Measurements from ENCODE around the gene TMX2. TPM values are rescaled to one million over a fixed set of nuclear protein-coding genes. Genes with fewer than 3 reads are reported as not detected.

The TMX2 gene
- total and polyA plus RNA-seq, 9 of the 15 experiments (the other 6 are each of a cell fraction or from before 2014, with no cell fraction given): 176 to 433 (median 227) TPM

GRCh38 chr11:57667736-57668433 is 44.5 kb upstream of the TMX2 start, which contains the start of gene ZDHHC5 (continued):
- TF ChIP-seq ZBTB40 (IDR thresholded peaks at IDR 0.05) (peak; percentile 83), ZBTB40 (CRISPR knock-in tag; IDR thresholded peaks at IDR 0.05) (no peak), FOXA1 (IDR thresholded peaks at IDR 0.05; ENCODE audit: borderline replicate concordance) (no peak), ARID1B (IDR thresholded peaks at IDR 0.05) (no peak), RBBP5 (IDR thresholded peaks at IDR 0.05; ENCODE audit: borderline replicate concordance, insufficient read depth, low read length, poor library complexity, severe bottlenecking) (peak; percentile 97), CBX5 (IDR thresholded peaks at IDR 0.05; ENCODE audit: borderline replicate concordance, low read depth) (peak; percentile 67; the same call in 1 of the 2 replicates), CTBP1 (IDR thresholded peaks at IDR 0.05; ENCODE audit: borderline replicate concordance) (peak; percentile 99)
- TF ChIP-seq, protein P1, sequence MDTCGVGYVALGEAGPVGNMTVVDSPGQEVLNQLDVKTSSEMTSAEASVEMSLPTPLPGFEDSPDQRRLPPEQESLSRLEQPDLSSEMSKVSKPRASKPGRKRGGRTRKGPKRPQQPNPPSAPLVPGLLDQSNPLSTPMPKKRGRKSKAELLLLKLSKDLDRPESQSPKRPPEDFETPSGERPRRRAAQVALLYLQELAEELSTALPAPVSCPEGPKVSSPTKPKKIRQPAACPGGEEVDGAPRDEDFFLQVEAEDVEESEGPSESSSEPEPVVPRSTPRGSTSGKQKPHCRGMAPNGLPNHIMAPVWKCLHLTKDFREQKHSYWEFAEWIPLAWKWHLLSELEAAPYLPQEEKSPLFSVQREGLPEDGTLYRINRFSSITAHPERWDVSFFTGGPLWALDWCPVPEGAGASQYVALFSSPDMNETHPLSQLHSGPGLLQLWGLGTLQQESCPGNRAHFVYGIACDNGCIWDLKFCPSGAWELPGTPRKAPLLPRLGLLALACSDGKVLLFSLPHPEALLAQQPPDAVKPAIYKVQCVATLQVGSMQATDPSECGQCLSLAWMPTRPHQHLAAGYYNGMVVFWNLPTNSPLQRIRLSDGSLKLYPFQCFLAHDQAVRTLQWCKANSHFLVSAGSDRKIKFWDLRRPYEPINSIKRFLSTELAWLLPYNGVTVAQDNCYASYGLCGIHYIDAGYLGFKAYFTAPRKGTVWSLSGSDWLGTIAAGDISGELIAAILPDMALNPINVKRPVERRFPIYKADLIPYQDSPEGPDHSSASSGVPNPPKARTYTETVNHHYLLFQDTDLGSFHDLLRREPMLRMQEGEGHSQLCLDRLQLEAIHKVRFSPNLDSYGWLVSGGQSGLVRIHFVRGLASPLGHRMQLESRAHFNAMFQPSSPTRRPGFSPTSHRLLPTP (IDR thresholded peaks at IDR 0.05; ENCODE audit: borderline replicate concordance, extremely low read depth, insufficient read length): no peak
- TF ChIP-seq, protein P2, sequence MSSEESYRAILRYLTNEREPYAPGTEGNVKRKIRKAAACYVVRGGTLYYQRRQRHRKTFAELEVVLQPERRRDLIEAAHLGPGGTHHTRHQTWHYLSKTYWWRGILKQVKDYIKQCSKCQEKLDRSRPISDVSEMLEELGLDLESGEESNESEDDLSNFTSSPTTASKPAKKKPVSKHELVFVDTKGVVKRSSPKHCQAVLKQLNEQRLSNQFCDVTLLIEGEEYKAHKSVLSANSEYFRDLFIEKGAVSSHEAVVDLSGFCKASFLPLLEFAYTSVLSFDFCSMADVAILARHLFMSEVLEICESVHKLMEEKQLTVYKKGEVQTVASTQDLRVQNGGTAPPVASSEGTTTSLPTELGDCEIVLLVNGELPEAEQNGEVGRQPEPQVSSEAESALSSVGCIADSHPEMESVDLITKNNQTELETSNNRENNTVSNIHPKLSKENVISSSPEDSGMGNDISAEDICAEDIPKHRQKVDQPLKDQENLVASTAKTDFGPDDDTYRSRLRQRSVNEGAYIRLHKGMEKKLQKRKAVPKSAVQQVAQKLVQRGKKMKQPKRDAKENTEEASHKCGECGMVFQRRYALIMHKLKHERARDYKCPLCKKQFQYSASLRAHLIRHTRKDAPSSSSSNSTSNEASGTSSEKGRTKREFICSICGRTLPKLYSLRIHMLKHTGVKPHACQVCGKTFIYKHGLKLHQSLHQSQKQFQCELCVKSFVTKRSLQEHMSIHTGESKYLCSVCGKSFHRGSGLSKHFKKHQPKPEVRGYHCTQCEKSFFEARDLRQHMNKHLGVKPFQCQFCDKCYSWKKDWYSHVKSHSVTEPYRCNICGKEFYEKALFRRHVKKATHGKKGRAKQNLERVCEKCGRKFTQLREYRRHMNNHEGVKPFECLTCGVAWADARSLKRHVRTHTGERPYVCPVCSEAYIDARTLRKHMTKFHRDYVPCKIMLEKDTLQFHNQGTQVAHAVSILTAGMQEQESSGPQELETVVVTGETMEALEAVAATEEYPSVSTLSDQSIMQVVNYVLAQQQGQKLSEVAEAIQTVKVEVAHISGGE (CRISPR knock-in tag; IDR thresholded peaks at IDR 0.05): peak in 2 of 3 experiments; percentile 83 to 92; a peak in 5 of 6 replicates
